Adrenal gland (tissue), 12 donors: ENCODE data around the gene TNFRSF25. TPM values are rescaled to one million over a fixed set of nuclear protein-coding genes. Genes with fewer than 3 reads are reported as not detected.

Experiments used
- DNase-seq, 7 donors: peaks; one replicate each; pipeline ENCODE4 v3.0.0-alpha.2; 2019 to 2020
- H3K27ac ChIP-seq, 5 donors: fragments of 200-600 bp; sonication (generic) in 4 of 5; 1 replicate in 3 of 5; 2 replicates in 2 of 5; pipeline versions ENCODE4 v1.5.1 to v1.8.0; 2016 to 2020; ENCODE audit warnings: mild to moderate bottlenecking in 1 of 5
- H3K27me3 ChIP-seq: fragments of 200-600 bp; 2 replicates; pipeline ENCODE4 v1.8.0; 2021
- H3K36me3 ChIP-seq, 2 donors: fragments of 200-600 bp; replicated peaks in 1 of 2; 1 replicate in 1 of 2; 2 replicates in 1 of 2; pipeline versions ENCODE4 v1.5.1 to v1.8.0; 2018 to 2022
- H3K4me1 ChIP-seq, 2 donors: fragments of 200-600 bp; replicated peaks in 1 of 2; 1 replicate in 1 of 2; 2 replicates in 1 of 2; pipeline versions ENCODE4 v1.5.1 to v1.8.0; 2018 to 2021
- H3K4me3 ChIP-seq, 4 donors: fragments of 200-600 bp; sonication (generic) in 3 of 4; one replicate each; pipeline ENCODE4 v1.5.1; 2016 to 2018
- H3K9me3 ChIP-seq, 3 donors: fragments of 200-600 bp; sonication (generic) in 1 of 3; replicated peaks in 1 of 3; 1 replicate in 2 of 3; 2 replicates in 1 of 3; pipeline versions ENCODE4 v1.5.1 to v1.8.0; 2016 to 2021
- POLR2A ChIP-seq, 2 donors: fragments of 450-650 bp; IDR thresholded peaks; one replicate each; pipeline ENCODE4 v1.6.1; 2017; ENCODE audit warnings: antibody characterized with exemption in 2 of 2, mild to moderate bottlenecking in 2 of 2, moderate library complexity in 1 of 2
- WGBS, 4 donors: extraction: QIAGEN DNeasy Blood & Tissue Kit in 2 of 4; methylation state at CpG; one replicate each; pipeline versions ENCODE4 v1.1.5 to v1.1.7; 2013 to 2017; 5-methylcytosine and 5-hydroxymethylcytosine counted together
- intact Hi-C, 2 donors: fragments of 100-400 bp; cut with DNase I; formaldehyde crosslinking; loops; one replicate each; pipeline versions ENCODE4 v1.14.1 to v1.15.0; 2022 to 2023
- polyA plus RNA-seq, 3 donors: library from polyadenylated mRNA; stranded (reverse); fragments of 200-250 nt in 2 of 3; fragments of 350-450 nt in 1 of 3; fragmentation: Illumina TruSeq in 1 of 3; extraction: RNeasy Lipid Tissue Mini Kit (QIAGEN cat#74804) in 1 of 3; gene quantifications; one replicate each; pipeline ENCODE4 v1.2.3, GENCODE V29; 2013 to 2014
- total RNA-seq, 9 donors: library from RNA; depleted of rRNA in 4 of 9; stranded (reverse); fragments of >200 nt in 4 of 9; fragments of 120-200 nt in 1 of 9; fragmentation: NEBNext Ultra II Directional in 1 of 9; extraction: Animal tissue kit (Norgen Biotek cat#: 25700) in 1 of 9; gene quantifications; one replicate each; pipeline versions ENCODE4 v1.1.0 to v1.2.4, GENCODE V29; 2013 to 2023
- TF ChIP-seq, protein P1 (sequence below), 6 experiments: fragments of 450-650 bp in 4 of 6; fragments of 200-600 bp in 2 of 6; sonication (generic) in 1 of 6; IDR thresholded peaks; 1 replicate in 5 of 6; 2 replicates in 1 of 6; pipeline versions ENCODE4 v1.5.1 to v1.8.0; 2016 to 2021; ENCODE audit warnings: antibody characterized with exemption in 6 of 6, mild to moderate bottlenecking in 2 of 6, moderate library complexity in 1 of 6
- donor health status: healthy with polysubstance abuse.
- donor health status: Bipolar disorder and iron deficiency.
- donor health status: DM: yes; HTN: yes; CAD: no.
- donor health status: DM: no; HTN: no; CAD: no.
- donor health status: DM: no; HTN: no; CAD: no.
- donor health status: DM: yes; HTN: yes; CAD: no.

Gene TNFRSF25
- total and polyA plus RNA-seq, 12 donors: 1.2 to 169 (median 9.7) TPM

DNA sequence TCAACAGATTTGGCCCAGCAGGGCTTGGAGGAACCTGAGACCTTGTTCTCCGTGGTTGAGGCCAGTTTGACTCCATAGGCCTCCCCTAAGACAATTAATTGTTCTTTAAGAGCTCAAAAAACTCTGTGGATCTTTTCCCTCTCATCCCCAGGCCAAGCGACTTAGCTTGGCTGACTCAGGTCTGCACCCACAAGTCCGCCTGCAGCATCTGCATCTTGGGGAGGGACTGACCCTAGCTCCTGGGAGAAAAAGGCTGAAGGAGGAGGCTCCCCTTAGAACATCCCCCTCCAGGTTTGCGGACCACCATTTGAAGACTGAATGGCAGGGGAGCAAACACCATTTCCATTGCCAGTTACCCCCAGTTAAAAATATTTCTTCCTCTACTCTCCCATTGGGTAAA lies 44.7 kb downstream of the TNFRSF25 start:
- TF ChIP-seq, protein P1, sequence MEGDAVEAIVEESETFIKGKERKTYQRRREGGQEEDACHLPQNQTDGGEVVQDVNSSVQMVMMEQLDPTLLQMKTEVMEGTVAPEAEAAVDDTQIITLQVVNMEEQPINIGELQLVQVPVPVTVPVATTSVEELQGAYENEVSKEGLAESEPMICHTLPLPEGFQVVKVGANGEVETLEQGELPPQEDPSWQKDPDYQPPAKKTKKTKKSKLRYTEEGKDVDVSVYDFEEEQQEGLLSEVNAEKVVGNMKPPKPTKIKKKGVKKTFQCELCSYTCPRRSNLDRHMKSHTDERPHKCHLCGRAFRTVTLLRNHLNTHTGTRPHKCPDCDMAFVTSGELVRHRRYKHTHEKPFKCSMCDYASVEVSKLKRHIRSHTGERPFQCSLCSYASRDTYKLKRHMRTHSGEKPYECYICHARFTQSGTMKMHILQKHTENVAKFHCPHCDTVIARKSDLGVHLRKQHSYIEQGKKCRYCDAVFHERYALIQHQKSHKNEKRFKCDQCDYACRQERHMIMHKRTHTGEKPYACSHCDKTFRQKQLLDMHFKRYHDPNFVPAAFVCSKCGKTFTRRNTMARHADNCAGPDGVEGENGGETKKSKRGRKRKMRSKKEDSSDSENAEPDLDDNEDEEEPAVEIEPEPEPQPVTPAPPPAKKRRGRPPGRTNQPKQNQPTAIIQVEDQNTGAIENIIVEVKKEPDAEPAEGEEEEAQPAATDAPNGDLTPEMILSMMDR (IDR thresholded peaks at IDR 0.05): no peak
- no peak for TF ChIP-seq POLR2A (IDR thresholded peaks at IDR 0.05)
- peaks cover 24 to 46% of the 10 kb centered on the region in 2 donors for H3K4me1 ChIP-seq
- DNase-seq: no peak
- 69 to 77% (median 77%) methylated on average over 3 to 4 of the region's 4 CpGs for WGBS, 4 donors
- intact Hi-C loops: no loop called here
- no peaks in the 10 kb centered on the region for H3K9me3 ChIP-seq
- no peaks in the 10 kb centered on the region for H3K36me3 ChIP-seq
- peaks cover 71% of the 10 kb centered on the region for H3K27me3 ChIP-seq
- no peak overlapping the region for H3K4me3 ChIP-seq
- no peak overlapping the region for H3K27ac ChIP-seq

DNA sequence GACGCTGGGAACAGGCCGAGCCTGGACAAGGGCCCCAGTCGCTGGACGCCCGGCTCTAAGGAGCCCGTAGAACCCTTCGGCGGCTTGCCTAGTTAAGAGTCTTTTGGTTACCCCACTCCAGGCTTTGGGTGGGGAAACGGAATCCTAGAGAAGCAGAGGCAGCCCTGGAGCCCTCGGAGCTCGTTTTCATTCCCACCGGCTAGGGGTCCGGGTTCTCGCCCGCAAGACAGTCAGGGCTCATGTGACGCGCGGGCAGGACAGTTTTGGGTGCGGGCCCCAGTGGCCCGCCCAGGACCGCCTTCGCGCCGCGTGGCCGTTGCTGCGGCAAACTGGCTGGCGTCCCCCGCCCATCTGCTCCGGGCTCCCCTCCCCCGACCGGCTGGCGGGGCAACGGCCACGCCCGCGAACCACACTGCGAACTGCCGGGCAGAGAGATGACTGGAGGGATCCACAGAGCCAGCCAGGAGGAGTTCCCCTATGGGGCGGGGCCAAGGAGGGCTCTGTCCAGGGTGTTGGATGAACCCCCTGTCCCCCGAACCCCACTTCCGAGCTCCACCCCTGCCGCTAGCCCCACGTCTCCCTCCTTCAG lies 45.4 kb downstream of the TNFRSF25 start:
- H3K4me3 ChIP-seq: no peak overlapping the region
- no peak overlapping the region for H3K27ac ChIP-seq
- WGBS, 4 donors: 10 to 40% (median 12%) methylated on average over 11 to 44 of the region's 44 CpGs
- peaks cover 24 to 42% of the 10 kb centered on the region in 2 donors for H3K4me1 ChIP-seq
- H3K36me3 ChIP-seq: no peaks in the 10 kb centered on the region
- no peak for TF ChIP-seq POLR2A (IDR thresholded peaks at IDR 0.05)
- TF ChIP-seq, protein P1 (IDR thresholded peaks at IDR 0.05): no peak
- intact Hi-C loops: no loop called here
- DNase-seq: no peak
- H3K27me3 ChIP-seq: peaks cover 72% of the 10 kb centered on the region
- no peaks in the 10 kb centered on the region for H3K9me3 ChIP-seq

DNA sequence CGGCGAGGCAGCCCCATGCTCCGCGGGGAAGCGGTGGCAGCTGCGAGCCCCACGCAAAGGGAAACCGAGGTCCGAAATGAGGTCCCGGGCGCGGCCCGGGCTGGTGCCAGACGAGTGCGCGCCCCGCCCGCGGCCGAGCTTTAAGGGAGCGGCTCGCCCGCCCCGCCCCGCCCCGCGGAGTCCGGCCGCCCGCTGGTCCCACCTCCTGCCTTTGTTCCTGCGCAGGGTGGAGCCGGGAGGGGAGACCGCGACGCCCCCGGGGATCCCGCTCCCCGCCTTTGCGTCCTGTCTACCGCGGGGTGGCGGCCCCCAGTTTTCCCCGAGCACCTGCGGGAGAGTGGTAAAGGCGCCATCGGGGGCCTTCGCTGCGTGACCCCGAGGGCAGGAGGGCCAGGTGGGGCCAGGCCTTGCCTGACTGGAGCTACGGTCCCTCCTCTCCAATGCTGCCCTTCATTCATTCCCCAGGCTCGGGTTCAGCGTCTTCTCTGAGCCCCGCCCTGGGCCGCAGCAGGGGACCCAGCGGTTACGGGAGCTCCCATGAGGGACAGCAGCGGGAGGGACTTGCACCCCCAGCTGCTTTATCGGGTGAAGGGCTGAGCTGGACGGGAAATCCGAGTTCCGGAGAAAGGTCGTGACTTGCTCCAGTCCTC lies 46.0 kb downstream of the TNFRSF25 start, which contains the start of gene HES2:
Gene HES2 (minus strand): TSS at position 116 of the 650 bp plus-strand sequence. CDS start 99 bp downstream, at position 17.
- intact Hi-C loops: no loop called here
- peak within 1 kb of the TSS in 2 of 4 donors; percentile 4 to 50 for H3K4me3 ChIP-seq
- H3K4me1 ChIP-seq: peaks cover 21 to 38% of the 10 kb centered on the region in 2 donors
- no peak for TF ChIP-seq POLR2A (IDR thresholded peaks at IDR 0.05)
- TF ChIP-seq, protein P1 (IDR thresholded peaks at IDR 0.05): no peak
- H3K9me3 ChIP-seq: no peaks in the 10 kb centered on the region
- no peak within 1 kb of the TSS for H3K27ac ChIP-seq
- peaks cover 73% of the 10 kb centered on the region for H3K27me3 ChIP-seq
- WGBS, 4 donors: 0 to 2% (median 1%) methylated on average over 7 to 61 of the region's 62 CpGs; no CpG with 5 or more reads in 1 of the 4 donors
- DNase-seq: no peak
- H3K36me3 ChIP-seq: no peaks in the 10 kb centered on the region

DNA sequence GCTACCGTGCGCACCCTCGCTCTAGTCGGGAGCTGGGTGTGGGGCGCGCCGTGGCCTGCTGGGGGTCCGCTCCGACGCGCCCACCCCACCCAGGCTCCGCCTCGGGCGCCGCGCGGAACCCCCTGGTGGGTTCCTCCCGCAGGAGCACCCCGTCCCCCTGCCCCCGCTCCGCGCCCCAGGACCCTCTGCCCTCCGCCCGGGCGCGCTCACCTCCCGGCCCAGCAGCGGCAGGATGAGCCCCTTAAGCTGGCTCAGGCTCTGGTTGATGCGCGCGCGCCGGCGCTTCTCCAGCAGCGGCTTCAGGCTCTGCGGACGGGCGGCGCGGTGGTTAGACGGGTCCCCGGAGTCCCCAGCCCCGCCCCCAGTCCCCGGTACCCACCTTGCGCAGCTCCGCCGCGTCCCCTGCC lies 46.6 kb downstream of the TNFRSF25 start:
- TF ChIP-seq POLR2A (IDR thresholded peaks at IDR 0.05): no peak
- TF ChIP-seq, protein P1 (IDR thresholded peaks at IDR 0.05): no peak
- intact Hi-C loops: no loop called here
- DNase-seq: no peak
- 1 to 5% (median 3%) methylated on average over 4 to 48 of the region's 48 CpGs; no CpG with 5 or more reads in 1 of the 4 donors for WGBS, 4 donors
- Histone ChIP-seq H3K27ac (no peak overlapping the region), H3K4me3 (peak overlapping the region in 2 of 4 donors; percentile 4 to 50), H3K4me1 (peaks cover 15 to 38% of the 10 kb centered on the region in 2 donors), H3K9me3 (no peaks in the 10 kb centered on the region), H3K36me3 (no peaks in the 10 kb centered on the region), H3K27me3 (peaks cover 75% of the 10 kb centered on the region)
